Tongue (tissue), 2 donors: Measurements from ENCODE around the gene PRSS36. TPM values are rescaled to one million over a fixed set of nuclear protein-coding genes. Genes with fewer than 3 reads are reported as not detected.
"Not testable (repeated sequence)": the region's sequence is repeated elsewhere in the genome, so short reads cannot be mapped to it uniquely, and the experiment has no call there.

Experiments
- DNase-seq: peaks from one replicate; pipeline ENCODE4 v3.0.0-alpha.2; 2015
- total RNA-seq: library from RNA; depleted of rRNA; stranded (reverse); fragments of >200 nt; gene quantifications from one replicate; pipeline ENCODE4 v1.2.3, GENCODE V29; 2014

The PRSS36 gene
- total RNA-seq, 1 donor from 2014 or later: not detected

- DNase-seq: no peak
Observed at GRCh38 chr16:31183432-31184428, 33.9 kb upstream of the PRSS36 start.

DNA sequence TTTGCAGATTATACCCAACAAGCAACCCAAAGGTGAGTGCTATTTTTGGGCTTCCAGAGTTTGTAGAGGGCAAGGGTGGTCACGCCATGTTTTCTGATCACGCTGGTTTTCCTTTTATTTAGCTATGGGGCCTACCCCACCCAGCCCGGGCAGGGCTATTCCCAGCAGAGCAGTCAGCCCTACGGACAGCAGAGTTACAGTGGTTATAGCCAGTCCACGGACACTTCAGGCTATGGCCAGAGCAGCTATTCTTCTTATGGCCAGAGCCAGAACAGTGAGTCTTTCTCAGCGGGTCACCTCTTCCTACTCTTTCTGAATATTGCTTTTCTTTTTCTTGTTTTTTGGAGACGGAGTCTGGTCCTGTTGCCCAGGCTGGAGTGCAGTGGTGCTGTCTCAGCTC is 32.5 kb upstream of the PRSS36 start:
- DNase-seq: no peak

DNA sequence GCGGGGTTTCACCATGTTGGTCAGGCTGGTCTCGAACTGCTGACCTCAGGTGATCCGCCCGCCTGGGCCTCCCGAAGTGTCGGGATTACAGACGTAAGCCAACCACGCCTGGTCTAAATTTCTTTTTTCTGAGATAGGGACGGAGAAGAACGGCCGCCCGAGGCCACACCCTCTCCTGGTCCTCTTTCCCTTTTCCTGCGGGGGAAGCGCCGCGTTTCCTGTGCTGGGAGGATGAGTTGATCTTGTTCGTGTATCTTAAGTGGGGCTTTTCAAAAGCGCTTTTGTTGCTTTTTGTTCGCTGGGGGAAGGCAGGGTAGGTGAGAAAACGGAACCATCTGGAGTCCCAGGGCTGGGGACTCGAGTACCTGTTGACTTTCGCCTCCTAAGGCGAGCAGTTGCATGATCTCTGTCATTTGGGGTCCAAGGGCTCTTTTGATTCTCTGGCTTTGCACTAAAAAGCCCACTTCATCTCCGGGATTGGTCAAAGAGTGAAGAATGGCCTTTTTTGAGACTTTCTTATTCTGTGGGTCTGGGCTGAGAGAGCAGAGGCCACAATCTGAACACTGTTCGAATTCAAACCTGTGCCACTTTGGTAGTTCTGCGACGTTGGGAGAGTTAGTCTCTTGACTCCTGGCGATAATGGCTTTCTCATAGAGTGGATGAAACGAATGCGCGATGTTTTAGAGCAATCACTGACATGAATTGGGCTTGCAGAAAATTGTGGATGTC is 31.4 kb upstream of the PRSS36 start:
- DNase-seq: peak; percentile 32

DNA sequence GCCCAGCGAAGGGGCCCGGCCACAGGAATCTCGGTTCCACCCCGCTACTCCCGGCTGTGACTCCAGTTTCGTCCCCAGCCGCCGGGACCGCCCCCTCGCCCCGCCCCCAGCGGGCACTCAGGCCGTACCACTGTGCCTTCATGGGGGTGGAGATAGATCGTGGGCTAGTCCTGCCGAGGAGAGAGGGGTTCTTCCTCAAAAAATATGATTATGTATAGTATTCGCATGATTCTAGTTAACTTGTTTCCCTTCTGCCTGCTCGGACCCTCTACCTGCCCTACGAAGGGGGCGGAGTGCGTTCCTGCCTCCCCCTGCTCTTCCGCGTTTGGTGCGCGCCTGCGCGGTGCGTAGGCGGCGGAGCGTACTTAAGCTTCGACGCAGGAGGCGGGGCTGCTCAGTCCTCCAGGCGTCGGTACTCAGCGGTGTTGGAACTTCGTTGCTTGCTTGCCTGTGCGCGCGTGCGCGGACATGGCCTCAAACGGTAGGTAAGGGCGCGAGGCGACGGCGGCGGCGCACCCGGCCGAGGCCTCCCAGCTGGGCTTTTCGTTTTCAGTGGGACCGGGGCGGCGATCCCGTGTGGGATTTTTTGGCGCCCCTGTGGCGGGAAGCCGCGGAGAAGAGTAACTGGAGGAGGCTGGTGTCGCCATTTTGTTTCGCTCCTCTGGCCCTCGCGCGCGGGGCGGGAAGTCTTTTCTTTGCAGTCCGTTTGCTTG is 30.0 kb upstream of the PRSS36 start, which contains the start of gene FUS:
Gene FUS (plus strand): TSS at position 393 of the 713 bp plus-strand sequence. CDS start 76 bp downstream, at position 469.
- peak; percentile 98 for DNase-seq

- peak; percentile 26 for DNase-seq
Observed at GRCh38 chr16:31179219-31179746, 29.4 kb upstream of the PRSS36 start.

GRCh38 chr16:31177136-31177535 is 27.3 kb upstream of the PRSS36 start:
- no peak for DNase-seq

DNA sequence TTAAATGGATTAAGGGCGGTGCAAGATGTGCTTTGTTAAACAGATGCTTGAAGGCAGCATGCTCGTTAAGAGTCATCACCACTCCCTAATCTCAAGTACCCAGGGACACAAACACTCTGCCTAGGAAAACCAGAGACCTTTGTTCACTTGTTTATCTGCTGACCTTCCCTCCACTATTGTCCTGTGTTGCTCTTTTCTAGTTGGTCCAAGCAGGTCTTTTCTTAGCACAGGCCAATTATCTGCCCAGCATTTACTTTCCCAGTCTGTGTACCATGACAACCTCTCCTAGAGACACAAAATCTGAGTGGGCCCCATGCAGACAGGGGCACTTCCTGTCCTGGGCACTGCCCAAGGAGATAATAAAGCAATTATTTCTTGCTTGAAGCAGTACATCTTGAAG is 20.2 kb upstream of the PRSS36 start:
- not testable (repeated sequence) for DNase-seq

DNA sequence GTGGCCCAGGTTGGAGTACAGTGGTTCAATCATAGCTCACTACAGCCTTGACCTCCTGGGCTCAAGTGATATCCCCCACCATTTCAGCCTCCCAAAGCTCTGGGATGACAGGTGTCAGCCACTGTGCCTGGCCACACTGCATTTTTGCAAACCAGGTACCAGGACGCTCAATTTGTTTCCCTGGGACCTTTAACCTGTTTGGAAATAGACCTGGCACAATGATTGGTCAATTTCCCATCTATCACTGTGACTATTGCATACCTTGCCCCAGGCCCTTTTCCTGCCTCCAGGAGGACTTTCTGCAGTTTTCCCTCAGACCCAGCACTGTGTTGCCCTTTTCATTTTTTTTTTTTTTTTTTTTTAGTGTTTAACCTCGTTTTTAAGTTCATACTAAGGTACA is 19.0 kb upstream of the PRSS36 start:
- DNase-seq: no peak

DNA sequence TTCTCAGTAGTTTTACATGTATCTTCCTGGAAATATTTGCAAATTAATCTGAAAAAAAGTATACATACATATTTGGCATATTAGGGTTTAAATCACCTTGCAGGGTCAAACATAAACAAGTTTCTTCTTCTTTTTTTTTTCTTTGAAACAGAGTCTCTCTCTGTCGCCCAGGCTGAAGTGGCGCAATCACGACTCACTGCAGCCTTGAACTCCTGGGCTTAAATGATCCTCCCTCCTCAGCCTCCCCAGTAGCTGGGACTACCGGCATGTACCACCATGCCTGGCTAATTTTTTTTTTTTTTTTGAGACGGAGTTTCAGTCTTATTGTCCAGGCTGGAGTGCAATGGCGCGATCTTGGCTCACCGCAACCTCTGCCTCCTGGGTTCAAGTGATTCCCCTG is 17.4 kb upstream of the PRSS36 start:
- DNase-seq: no peak

- DNase-seq: no peak
Observed at GRCh38 chr16:31157136-31157535, 7.3 kb upstream of the PRSS36 start.

DNA sequence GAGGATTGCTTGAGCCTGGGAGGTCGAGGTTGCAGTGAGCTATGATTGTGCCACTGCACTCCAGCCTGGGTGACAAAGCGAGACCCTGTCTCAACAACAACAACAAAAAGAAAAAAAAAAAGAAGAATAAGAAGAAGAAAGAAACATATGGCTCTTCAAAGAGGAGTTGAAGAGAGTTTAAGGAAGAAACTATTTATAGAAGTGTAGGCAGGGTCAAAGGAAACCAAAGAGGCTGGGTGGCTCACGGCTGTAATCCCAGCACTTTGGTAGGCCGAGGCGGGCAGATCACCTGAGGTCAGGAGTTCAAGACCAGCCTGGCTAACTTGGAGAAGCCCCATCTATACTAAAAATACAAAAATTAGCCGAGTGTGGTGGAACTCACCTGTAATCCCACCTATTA is 1.1 kb upstream of the PRSS36 start:
- DNase-seq: not testable (repeated sequence)

DNA sequence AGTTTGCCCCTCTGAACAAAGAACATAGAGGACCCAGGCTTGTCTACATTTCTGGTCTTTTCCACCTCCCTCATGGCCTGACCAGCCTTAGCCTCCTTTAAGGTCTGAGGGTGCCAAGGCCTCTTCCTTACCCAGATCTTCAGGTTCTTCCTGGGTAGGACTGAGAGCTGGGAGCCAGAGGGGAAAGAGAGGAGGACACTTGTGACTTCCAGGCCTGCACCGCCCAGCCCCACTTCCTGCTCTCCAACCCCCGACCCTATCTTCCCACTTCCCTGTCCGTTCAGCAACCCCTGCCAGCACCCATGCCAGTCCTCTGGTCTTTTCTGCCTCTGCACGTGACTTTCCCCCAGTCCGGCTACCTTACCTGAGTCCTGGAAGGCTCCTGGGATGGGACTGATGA is 534 bp downstream of the PRSS36 start:
- DNase-seq: no peak

- no peak for DNase-seq
Observed at GRCh38 chr16:31148896-31149295, 970 bp downstream of the PRSS36 start.

DNA sequence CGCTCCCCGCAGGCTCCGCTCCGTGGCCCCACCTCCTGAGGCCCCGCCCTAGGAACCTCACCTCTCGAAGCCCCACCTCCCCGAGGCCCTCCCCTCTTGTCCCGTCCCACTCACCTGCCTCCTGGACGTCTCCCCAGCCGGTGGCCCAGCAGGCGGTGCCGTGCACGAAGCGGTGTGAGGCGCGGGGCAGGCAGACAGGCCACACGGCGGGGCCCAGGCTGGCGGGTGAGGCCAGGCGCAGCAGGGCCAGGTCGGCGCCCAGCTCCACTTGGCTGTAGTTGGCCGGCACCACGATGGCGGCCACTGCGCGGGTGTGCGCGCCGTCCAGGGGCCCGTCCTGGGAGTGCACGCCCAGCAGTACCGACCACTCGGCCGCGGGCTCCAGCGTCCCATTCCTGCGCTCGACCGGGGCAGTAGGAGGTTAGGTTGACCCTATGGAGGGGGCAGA is 1.6 kb downstream of the PRSS36 start:
- no peak for DNase-seq

- DNase-seq: no peak
Observed at GRCh38 chr16:31147574-31147973, 2.3 kb downstream of the PRSS36 start.

GRCh38 chr16:31145398-31145990 is 4.4 kb downstream of the PRSS36 start:
- DNase-seq: no peak

GRCh38 chr16:31144418-31144817 is 5.4 kb downstream of the PRSS36 start:
- not testable (repeated sequence) for DNase-seq

GRCh38 chr16:31143694-31144148 is 6.1 kb downstream of the PRSS36 start:
- no peak for DNase-seq

GRCh38 chr16:31143011-31143693 is 6.7 kb downstream of the PRSS36 start:
- no peak for DNase-seq

DNA sequence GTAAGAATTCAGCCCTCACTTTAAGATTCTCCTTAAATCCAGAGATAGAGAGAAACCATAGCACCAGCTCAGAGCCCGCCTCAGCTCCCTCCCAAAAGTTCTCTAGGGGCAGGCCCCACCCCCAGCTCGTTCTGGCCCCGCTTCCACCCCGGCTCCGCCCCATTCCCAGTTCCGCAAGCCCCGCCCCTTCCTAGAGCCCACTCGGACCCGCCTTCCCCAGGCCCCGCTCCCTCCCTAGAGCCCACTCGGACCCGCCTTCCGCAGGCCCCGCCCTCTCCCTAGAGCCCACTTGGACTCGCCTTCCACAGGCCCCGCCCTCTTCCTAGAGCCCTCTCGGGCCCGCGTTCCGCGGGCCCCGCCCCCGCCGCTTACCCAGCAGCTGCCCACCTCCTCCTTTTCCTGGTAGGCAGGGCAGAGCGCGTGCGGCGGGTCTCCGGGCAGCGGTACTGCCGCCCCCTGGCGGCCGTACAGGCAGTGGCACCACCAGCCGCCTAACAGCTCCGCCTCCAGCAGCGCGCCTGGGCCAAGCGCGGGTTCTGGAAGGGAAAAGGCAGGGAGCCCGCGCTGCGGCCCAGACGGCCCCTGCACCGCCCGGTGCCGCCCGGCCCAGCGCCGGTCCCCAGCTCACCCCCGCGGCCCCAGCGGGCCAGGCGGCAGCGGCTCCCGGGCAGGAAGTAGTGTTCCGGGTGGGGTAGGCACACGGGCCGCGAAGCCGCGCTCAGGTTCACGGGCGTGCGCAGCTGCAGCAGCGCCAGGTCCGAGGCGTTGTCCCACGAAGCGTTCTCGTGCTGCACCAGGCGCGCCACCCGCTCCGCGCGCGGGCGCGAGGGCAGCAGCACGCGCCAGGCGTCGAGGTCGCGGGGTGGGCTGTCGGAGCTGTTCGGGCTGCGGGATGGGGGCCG is 7.5 kb downstream of the PRSS36 start:
- peak; percentile 100 for DNase-seq
